Measurements from ENCODE around the gene GDF11. TPM values are rescaled to one million over a fixed set of nuclear protein-coding genes. Genes with fewer than 3 reads are reported as not detected.

GDF11 gene
- total RNA-seq, 6 experiments from 2014 or later = 0.25 to 0.95 (median 0.54) TPM

GRCh38 chr12:55762646-55763045 lies 19.7 kb downstream of the GDF11 start:
- Histone ChIP-seq H3K4me3 (no peak overlapping the region), H3K27me3 (no peaks in the 10 kb centered on the region), H3K4me1 (no peaks in the 10 kb centered on the region), H3K9me3 (no peaks in the 10 kb centered on the region), H3K27ac (no peak overlapping the region), H3K36me3 (peaks cover 0 to 31% (median 16%) of the 10 kb centered on the region in 4 donors)
- ATAC-seq (no peak), DNase-seq (no peak)
- intact Hi-C loops (cut with DNase I) = no loop called here
- no peak for TF ChIP-seq CTCF (IDR thresholded peaks at IDR 0.05)
- TF ChIP-seq POLR2A (IDR thresholded peaks at IDR 0.05) = no peak

DNA sequence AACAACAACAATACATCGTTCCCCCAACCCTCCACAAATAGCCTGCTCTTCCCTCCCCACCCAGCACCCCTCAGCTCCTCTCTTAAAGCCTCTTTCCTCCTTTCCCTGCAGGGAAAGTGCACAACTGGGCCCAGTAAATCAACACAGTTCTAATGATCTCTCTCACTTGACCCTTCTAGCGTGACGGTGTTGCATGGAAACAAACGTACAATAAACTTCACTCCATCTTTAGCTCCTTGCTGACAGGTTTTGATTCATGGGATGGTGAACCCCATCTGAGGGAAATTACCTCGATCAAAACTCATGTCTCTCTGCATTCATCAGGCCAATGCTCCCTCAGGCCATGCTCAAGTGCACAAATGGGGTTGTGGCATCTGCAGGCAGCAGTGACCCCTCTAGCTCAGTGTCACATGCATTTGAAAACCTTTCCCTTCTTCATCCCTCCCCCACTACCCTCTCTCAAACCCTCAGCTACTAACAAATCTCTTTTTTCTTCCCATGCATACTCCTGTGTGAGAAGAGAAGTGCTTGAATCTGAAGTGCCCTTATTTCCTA lies 22.9 kb downstream of the GDF11 start:
- Histone ChIP-seq H3K4me1 (no peaks in the 10 kb centered on the region), H3K27ac (no peak overlapping the region), H3K9me3 (no peaks in the 10 kb centered on the region), H3K4me3 (no peak overlapping the region), H3K36me3 (peaks cover 0 to 4% (median 1%) of the 10 kb centered on the region in 4 donors), H3K27me3 (no peaks in the 10 kb centered on the region)
- DNase-seq (no peak), ATAC-seq (no peak)
- intact Hi-C loops (cut with DNase I) = no loop called here
- TF ChIP-seq CTCF (IDR thresholded peaks at IDR 0.05) (no peak), POLR2A (IDR thresholded peaks at IDR 0.05) (no peak)
- WGBS (ENCODE audit: insufficient coverage, low coverage, low lambda C conversion rate, missing lambda C conversion rate) = 86% methylated on average over 4 of the region's 5 CpGs

- Histone ChIP-seq H3K27me3 (no peaks in the 10 kb centered on the region), H3K4me3 (no peak overlapping the region), H3K9me3 (no peaks in the 10 kb centered on the region), H3K36me3 (peaks cover 0 to 10% (median 0%) of the 10 kb centered on the region in 4 donors), H3K4me1 (no peaks in the 10 kb centered on the region), H3K27ac (no peak overlapping the region)
- TF ChIP-seq POLR2A (IDR thresholded peaks at IDR 0.05) (no peak), CTCF (IDR thresholded peaks at IDR 0.05) (no peak)
- intact Hi-C loops (cut with DNase I) = no loop called here
- no peak for DNase-seq
- ATAC-seq = no peak
- 100% methylated on average over 3 of the region's 4 CpGs for WGBS (ENCODE audit: insufficient coverage, low coverage, low lambda C conversion rate, missing lambda C conversion rate)
Observed at GRCh38 chr12:55767156-55767555, 24.2 kb downstream of the GDF11 start.

DNA sequence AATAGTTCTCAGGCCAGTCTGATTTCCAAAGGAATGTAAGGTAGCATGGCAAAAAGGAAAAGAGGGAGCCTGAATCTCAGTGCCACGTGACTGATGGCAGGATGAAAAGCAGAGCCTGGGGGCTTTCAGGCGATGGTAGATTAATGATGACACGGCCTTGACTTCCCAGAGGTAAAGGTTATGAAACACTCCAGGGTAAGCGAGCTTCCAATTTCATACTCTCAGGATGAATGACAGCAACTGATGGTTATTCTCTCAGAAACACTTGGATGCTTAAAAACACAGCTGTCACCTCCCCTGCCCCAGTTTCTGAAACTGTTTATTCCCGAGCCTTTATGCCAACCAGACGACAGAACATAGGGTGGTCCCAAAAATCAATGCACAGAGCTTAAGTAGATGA lies 28.8 kb downstream of the GDF11 start:
- Histone ChIP-seq H3K36me3 (peaks cover 0 to 10% (median under 1%) of the 10 kb centered on the region in 4 donors), H3K9me3 (no peaks in the 10 kb centered on the region), H3K27me3 (no peaks in the 10 kb centered on the region), H3K27ac (no peak overlapping the region), H3K4me3 (no peak overlapping the region), H3K4me1 (no peaks in the 10 kb centered on the region)
- DNase-seq (no peak), ATAC-seq (no peak)
- TF ChIP-seq CTCF (IDR thresholded peaks at IDR 0.05) (no peak), POLR2A (IDR thresholded peaks at IDR 0.05) (no peak)
- 70% methylated on average over 6 of the region's 6 CpGs for WGBS (ENCODE audit: insufficient coverage, low coverage, low lambda C conversion rate, missing lambda C conversion rate)
- intact Hi-C loops (cut with DNase I) = no loop called here

- DNase-seq = no peak
- ATAC-seq = no peak
- no peak overlapping the region for H3K27ac ChIP-seq
- H3K4me1 ChIP-seq = no peaks in the 10 kb centered on the region
- H3K9me3 ChIP-seq = no peaks in the 10 kb centered on the region
- TF ChIP-seq CTCF (IDR thresholded peaks at IDR 0.05) (no peak), POLR2A (IDR thresholded peaks at IDR 0.05) (no peak)
- H3K4me3 ChIP-seq = no peak overlapping the region
- no peaks in the 10 kb centered on the region for H3K27me3 ChIP-seq
- intact Hi-C loops (cut with DNase I) = no loop called here
- peaks cover 0 to 46% (median 10%) of the 10 kb centered on the region in 4 donors for H3K36me3 ChIP-seq
- WGBS (ENCODE audit: insufficient coverage, low coverage, low lambda C conversion rate, missing lambda C conversion rate) = 86% methylated on average over 3 of the region's 3 CpGs
Observed at GRCh38 chr12:55777856-55778255, 34.9 kb downstream of the GDF11 start.
